ENCODE results near the gene SIM1. TPM values are rescaled to one million over a fixed set of nuclear protein-coding genes. Genes with fewer than 3 reads are reported as not detected.
A peak's percentile ranks its signal among the peaks of the same experiment; 100 is the strongest.
"Not testable (repeated sequence)": the region's sequence is repeated elsewhere in the genome, so short reads cannot be mapped to it uniquely, and the experiment has no call there.

The SIM1 gene
- total and polyA plus RNA-seq, 8 donors, result 1.5 to 6.0 (median 4.1) TPM

DNA sequence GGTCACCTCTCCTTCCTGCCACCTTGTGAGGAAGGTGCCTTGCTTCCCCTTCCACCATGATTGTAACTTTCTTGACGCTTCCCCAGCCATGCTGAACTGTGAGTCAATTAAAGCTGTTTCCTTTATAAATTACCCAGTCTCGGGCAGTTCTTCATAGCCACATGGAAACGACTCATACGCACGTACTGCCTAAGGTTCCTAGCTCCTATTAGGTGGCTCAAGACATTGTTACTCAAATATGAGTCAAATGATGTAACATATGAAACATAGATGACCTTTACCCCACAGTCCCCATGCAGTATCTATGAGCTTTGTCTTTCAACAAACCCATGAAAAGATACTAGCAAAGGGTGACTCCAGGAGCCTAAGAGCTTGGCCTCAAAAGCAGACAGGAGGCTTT is 98.3 kb downstream of the SIM1 start:
- Histone ChIP-seq H3K27me3 (no peaks in the 10 kb centered on the region), H3K27ac (no peak overlapping the region), H3K9me3 (no peaks in the 10 kb centered on the region), H3K4me3 (no peak overlapping the region), H3K4me1 (no peaks in the 10 kb centered on the region), H3K36me3 (no peaks in the 10 kb centered on the region)
- TF ChIP-seq, protein P1, sequence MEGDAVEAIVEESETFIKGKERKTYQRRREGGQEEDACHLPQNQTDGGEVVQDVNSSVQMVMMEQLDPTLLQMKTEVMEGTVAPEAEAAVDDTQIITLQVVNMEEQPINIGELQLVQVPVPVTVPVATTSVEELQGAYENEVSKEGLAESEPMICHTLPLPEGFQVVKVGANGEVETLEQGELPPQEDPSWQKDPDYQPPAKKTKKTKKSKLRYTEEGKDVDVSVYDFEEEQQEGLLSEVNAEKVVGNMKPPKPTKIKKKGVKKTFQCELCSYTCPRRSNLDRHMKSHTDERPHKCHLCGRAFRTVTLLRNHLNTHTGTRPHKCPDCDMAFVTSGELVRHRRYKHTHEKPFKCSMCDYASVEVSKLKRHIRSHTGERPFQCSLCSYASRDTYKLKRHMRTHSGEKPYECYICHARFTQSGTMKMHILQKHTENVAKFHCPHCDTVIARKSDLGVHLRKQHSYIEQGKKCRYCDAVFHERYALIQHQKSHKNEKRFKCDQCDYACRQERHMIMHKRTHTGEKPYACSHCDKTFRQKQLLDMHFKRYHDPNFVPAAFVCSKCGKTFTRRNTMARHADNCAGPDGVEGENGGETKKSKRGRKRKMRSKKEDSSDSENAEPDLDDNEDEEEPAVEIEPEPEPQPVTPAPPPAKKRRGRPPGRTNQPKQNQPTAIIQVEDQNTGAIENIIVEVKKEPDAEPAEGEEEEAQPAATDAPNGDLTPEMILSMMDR (IDR thresholded peaks at IDR 0.05), result no peak
- no peak for FAIRE-seq
- intact Hi-C loops (cut with DNase I), result no loop called here
- 89 to 93% methylated on average over 5 of the region's 5 CpGs for WGBS, 2 donors
- no peak for ATAC-seq
- no peak for DNase-seq

DNA sequence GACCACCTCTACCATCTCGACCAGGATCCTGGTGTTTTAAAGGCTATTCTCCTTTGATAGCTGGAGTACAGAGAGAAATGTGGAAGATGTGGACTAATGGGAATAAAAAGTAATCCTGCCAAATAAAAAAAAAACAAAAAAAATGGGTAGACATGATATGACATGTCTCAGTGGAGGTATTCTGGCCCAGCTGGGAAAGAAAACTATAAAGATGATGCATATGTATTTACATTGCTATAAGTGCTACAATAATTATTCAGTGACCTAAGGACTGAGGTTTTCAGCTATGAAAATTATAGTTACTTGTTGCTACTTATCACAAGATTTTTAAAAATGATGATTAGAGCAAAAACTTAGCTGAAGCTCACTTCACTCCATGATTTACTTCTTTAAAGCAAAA is 101.1 kb downstream of the SIM1 start:
- Histone ChIP-seq H3K36me3 (no peaks in the 10 kb centered on the region), H3K9me3 (no peaks in the 10 kb centered on the region), H3K4me1 (no peaks in the 10 kb centered on the region), H3K4me3 (no peak overlapping the region), H3K27ac (no peak overlapping the region), H3K27me3 (no peaks in the 10 kb centered on the region)
- TF ChIP-seq, protein P1 (IDR thresholded peaks at IDR 0.05), result no peak
- ATAC-seq, result no peak
- no peak for DNase-seq
- FAIRE-seq, result no peak
- WGBS, 2 donors, result 37 to 58% methylated on average over 1 of the region's 1 CpG
- intact Hi-C loops (cut with DNase I), result no loop called here

DNA sequence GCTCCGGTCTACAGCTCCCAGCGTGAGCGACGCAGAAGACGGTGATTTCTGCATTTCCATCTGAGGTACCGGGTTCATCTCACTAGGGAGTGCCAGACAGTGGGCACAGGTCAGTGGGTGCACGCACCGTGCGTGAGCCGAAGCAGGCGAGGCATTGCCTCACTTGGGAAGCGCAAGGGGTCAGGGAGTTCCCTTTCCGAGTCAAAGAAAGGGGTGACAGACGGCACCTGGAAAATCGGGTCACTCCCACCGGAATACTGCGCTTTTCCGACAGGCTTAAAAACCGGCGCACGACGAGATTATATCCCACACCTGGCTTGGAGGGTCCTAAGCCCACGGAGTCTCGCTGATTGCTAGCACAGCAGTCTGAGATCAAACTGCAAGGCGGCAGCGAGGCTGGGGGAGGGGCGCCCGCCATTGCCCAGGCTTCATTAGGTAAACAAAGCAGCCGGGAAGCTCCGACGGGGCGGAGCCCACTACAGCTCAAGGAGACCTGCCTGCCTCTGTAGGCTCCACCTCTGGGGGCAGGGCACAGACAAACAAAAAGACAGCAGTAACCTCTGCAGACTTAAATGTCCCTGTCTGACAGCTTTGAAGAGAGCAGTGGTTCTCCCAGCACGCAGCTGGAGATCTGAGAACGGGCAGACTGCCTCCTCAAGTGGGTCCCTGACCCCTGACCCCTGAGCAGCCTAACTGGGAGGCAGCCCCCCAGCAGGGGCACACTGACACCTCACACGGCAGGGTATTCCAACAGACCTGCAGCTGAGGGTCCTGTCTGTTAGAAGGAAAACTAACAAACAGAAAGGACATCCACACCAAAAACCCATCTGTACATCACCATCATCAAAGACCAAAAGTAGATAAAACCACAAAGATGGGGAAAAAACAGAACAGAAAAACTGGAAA is 109.7 kb downstream of the SIM1 start:
- H3K27ac ChIP-seq; ATAC-seq; intact Hi-C loops (cut with DNase I); H3K36me3 ChIP-seq; H3K9me3 ChIP-seq; FAIRE-seq; H3K27me3 ChIP-seq; H3K4me3 ChIP-seq; H3K4me1 ChIP-seq: not testable (repeated sequence)
- WGBS, 2 donors, result 65 to 67% methylated on average over 34 of the region's 35 CpGs
- DNase-seq, result peak in 1 of 6 donors; percentile 26

DNA sequence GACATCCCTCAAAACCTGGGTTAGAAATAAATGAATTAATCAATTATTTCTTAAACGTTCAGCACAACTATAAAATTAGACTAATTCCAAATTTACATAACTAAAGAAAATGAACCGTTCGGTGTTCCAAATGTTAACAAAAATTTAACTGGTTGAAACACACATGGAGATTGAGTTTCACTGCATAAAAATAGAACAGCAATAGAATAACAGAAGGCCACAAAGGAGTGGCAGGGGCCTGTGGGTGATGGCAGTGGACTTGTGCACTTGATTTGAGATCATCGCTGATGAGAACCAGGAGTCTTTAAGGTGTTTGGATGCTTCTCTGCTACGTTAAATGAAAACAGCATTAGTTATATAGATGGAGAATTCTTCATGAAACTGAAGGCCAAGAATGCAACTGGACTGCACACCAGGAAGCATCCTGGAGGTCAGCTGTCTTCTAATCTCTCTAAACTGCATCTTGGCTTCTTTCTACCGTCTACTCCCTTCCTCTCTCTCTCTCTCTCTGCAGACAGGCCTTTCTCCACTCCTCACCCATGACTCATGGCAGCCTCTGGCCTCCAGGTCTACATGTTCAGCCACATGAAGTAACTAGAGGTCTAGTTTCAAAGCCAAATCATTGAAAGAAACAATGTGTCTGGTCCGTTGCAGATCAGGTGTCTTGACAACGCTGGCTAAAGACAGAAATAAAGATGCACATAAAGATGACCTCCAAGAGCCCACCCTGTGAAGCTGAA is 111.3 kb downstream of the SIM1 start:
- no peaks in the 10 kb centered on the region for H3K36me3 ChIP-seq
- no peak overlapping the region for H3K27ac ChIP-seq
- no peak overlapping the region for H3K4me3 ChIP-seq
- 69 to 76% methylated on average over 8 of the region's 8 CpGs for WGBS, 2 donors
- H3K27me3 ChIP-seq, result no peaks in the 10 kb centered on the region
- intact Hi-C loops (cut with DNase I), result no loop called here
- no peaks in the 10 kb centered on the region for H3K4me1 ChIP-seq
- DNase-seq, result no peak
- TF ChIP-seq, protein P1 (IDR thresholded peaks at IDR 0.05), result no peak
- no peaks in the 10 kb centered on the region for H3K9me3 ChIP-seq
- ATAC-seq, result no peak
- FAIRE-seq, result no peak

DNA sequence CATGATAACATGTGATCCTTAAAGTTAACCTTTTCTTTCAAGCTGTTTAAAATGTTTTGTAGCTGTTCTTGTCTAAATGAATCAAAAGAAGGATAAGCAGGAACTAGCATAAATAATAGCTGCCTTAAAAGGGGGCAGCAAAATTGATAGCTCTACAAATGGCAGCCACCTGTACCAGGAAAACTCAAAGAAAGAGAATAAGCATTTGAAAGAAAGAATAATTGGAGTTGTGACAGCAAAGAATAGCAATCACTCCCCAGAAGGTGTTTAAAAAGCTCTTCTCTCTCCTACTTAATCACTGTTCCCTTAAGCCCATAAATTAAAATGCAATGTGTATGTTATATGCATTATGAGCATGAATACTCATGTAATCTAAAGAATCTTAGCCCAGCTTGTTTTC is 114.6 kb downstream of the SIM1 start:
- ATAC-seq (no peak), DNase-seq (no peak), FAIRE-seq (no peak)
- H3K27ac ChIP-seq, result no peak overlapping the region
- no peaks in the 10 kb centered on the region for H3K9me3 ChIP-seq
- TF ChIP-seq, protein P1 (IDR thresholded peaks at IDR 0.05), result no peak
- H3K4me1 ChIP-seq, result peaks cover 0 to 11% (median 5%) of the 10 kb centered on the region in 3 donors
- intact Hi-C loops (cut with DNase I), result no loop called here
- H3K36me3 ChIP-seq, result no peaks in the 10 kb centered on the region
- no peaks in the 10 kb centered on the region for H3K27me3 ChIP-seq
- H3K4me3 ChIP-seq, result no peak overlapping the region
